Measurements from ENCODE around the gene GRAMD4. TPM values are rescaled to one million over a fixed set of nuclear protein-coding genes. Genes with fewer than 3 reads are reported as not detected.

GRAMD4 gene
- total and polyA plus RNA-seq, 3 donors from 2014 or later: 20.8 to 81.5 (median 61.2) TPM

DNA sequence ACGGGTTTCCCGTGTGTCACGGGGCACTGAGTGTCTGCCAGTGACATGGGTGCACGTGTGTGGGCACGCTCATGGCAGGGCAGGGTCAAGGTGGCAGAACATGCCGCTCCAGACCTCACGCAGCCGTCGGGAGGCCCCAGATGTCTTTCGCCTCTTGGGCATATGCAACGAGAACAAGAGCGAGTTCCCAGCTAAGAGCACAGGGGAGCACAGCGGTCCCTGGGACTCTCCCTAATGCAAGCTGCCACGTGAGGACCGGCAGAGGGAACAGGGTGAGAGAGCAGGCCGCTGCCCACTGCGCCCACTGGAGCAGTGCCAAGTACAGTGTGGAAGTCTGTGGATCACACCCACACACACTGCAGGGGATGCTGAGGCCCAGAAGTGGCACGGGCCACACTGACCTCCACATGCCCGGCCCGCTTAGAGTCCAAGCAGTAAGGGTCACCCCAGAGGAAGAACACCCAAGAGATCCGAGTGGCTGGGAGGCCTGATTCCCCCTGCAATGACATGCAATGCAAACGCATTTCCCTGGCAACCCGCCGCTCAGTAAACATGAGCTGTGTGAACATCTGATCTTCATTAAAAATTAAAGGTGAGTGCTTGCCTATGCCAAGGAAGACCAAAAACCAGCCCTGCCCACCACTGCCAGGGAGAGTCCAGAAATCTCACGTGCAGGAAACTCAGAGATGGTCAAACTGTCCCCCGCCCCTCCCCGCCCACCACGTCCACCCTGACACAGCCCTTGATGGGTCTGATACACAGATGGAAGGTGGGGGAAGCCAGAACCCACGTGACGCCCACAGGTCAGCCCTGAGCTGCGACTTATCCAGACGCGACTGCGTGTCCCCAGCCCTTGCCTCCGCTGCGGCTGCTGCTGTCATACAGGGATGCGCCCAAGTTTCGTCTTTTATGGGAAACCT is 106.1 kb downstream of the GRAMD4 start:
- no peak for DNase-seq
- intact Hi-C loops (cut with DNase I; ENCODE audit: low total_unique reads): no loop called here
- Histone ChIP-seq H3K4me1 (peaks cover 6% of the 10 kb centered on the region), H3K4me3 (no peak overlapping the region), H3K27me3 (no peaks in the 10 kb centered on the region), H3K27ac (no peak overlapping the region), H3K36me3 (ENCODE audit: low read depth, missing control alignments) (no peaks in the 10 kb centered on the region), H3K9me3 (no peaks in the 10 kb centered on the region)
- TF ChIP-seq, protein P1, sequence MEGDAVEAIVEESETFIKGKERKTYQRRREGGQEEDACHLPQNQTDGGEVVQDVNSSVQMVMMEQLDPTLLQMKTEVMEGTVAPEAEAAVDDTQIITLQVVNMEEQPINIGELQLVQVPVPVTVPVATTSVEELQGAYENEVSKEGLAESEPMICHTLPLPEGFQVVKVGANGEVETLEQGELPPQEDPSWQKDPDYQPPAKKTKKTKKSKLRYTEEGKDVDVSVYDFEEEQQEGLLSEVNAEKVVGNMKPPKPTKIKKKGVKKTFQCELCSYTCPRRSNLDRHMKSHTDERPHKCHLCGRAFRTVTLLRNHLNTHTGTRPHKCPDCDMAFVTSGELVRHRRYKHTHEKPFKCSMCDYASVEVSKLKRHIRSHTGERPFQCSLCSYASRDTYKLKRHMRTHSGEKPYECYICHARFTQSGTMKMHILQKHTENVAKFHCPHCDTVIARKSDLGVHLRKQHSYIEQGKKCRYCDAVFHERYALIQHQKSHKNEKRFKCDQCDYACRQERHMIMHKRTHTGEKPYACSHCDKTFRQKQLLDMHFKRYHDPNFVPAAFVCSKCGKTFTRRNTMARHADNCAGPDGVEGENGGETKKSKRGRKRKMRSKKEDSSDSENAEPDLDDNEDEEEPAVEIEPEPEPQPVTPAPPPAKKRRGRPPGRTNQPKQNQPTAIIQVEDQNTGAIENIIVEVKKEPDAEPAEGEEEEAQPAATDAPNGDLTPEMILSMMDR (IDR thresholded peaks at IDR 0.05): no peak
- no peak for TF ChIP-seq POLR2A (IDR thresholded peaks at IDR 0.05)
- WGBS, 2 donors: 74 to 78% methylated on average over 29 to 38 of the region's 38 CpGs

DNA sequence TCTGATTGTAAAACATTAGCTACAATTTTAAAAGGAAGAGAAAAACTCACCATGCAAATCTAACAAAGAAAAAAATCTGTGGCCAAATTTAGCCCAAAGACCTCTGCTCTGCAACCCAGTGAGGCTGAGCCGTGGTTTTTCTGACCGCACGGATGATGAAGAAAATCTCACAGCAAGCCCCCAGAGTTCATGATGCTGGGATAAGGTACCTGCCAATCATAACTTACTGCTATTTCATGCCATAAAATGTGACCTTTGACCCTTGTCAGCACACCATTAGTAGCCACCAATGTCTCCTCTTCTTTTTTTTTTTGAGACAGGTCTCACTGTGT is 106.8 kb downstream of the GRAMD4 start:
- Histone ChIP-seq H3K27me3 (no peaks in the 10 kb centered on the region), H3K27ac (no peak overlapping the region), H3K36me3 (ENCODE audit: low read depth, missing control alignments) (no peaks in the 10 kb centered on the region), H3K9me3 (no peaks in the 10 kb centered on the region), H3K4me3 (no peak overlapping the region), H3K4me1 (peaks cover 12% of the 10 kb centered on the region)
- 90 to 94% methylated on average over 3 of the region's 3 CpGs for WGBS, 2 donors
- intact Hi-C loops (cut with DNase I; ENCODE audit: low total_unique reads): no loop called here
- TF ChIP-seq, protein P1 (IDR thresholded peaks at IDR 0.05): no peak
- no peak for TF ChIP-seq POLR2A (IDR thresholded peaks at IDR 0.05)
- DNase-seq: no peak

DNA sequence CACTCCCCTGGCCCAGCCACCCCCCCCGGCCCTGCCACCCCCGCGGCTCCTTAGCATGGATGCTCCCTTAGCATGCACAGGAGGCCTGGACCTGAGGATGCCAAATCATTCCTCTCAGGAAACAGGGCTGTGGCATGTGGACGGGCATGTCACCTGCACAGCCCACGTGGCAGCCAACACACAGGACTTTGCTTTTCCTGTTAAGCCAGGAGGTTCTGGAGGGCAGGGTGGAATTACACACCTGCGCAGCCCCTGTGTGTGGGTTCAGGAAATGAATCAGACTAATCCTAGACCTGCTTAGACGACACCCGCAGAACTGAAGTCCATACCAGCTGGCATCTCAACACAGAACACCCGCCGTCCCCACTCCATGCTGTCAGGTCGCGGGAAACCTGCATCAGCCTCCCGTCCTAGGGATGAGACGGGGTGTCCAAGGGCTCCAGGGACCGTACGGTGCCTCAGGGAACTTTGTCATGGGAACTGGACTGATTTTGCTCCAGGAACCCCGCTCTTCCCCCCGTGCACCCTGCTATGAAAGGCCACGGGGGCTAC is 107.7 kb downstream of the GRAMD4 start:
- Histone ChIP-seq H3K4me3 (no peak overlapping the region), H3K9me3 (no peaks in the 10 kb centered on the region), H3K27ac (no peak overlapping the region), H3K4me1 (peaks cover 12% of the 10 kb centered on the region), H3K36me3 (ENCODE audit: low read depth, missing control alignments) (no peaks in the 10 kb centered on the region), H3K27me3 (no peaks in the 10 kb centered on the region)
- intact Hi-C loops (cut with DNase I; ENCODE audit: low total_unique reads): no loop called here
- WGBS, 2 donors: 87 to 88% methylated on average over 9 to 19 of the region's 19 CpGs
- no peak for DNase-seq
- no peak for TF ChIP-seq POLR2A (IDR thresholded peaks at IDR 0.05)
- TF ChIP-seq, protein P1 (IDR thresholded peaks at IDR 0.05): no peak

DNA sequence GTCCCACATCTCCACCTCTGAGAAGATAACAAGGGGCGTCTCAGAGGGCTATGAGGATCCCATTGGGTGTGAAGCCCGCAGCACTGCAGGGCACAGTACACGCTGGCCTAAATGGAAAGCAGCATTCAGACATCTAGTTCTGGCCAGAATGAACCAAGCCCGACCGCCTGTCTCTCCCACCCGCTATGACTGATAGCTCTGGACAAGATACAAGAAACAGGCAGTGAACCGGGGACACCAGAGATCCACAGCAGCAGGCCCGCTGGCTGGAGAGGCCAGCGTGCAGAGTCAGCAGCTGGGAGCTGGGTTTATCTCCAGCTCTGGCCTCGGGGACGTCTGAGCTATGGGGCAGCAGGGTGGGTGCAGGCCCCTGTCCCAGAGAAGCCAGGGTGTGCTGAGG is 108.3 kb downstream of the GRAMD4 start:
- peaks cover 12% of the 10 kb centered on the region for H3K4me1 ChIP-seq
- no peaks in the 10 kb centered on the region for H3K36me3 ChIP-seq (ENCODE audit: low read depth, missing control alignments)
- TF ChIP-seq POLR2A (IDR thresholded peaks at IDR 0.05): no peak
- TF ChIP-seq, protein P1 (IDR thresholded peaks at IDR 0.05): no peak
- no peaks in the 10 kb centered on the region for H3K9me3 ChIP-seq
- H3K4me3 ChIP-seq: no peak overlapping the region
- intact Hi-C loops (cut with DNase I; ENCODE audit: low total_unique reads): no loop called here
- DNase-seq: peak; percentile 34
- H3K27ac ChIP-seq: no peak overlapping the region
- no peaks in the 10 kb centered on the region for H3K27me3 ChIP-seq
- WGBS, 2 donors: 52% methylated on average over 11 of the region's 11 CpGs; no CpG with 5 or more reads in 1 of the 2 donors

Other genes starting within 250 kb of the GRAMD4 start
- 10 to 100 TPM; 13.8 to 21.5 TPM for gene CELSR1, start 82.8 kb upstream of the GRAMD4 start, total RNA-seq
- gene CELSR1, start 82.8 kb upstream of the GRAMD4 start, polyA plus RNA-seq (ENCODE audit: insufficient read depth, low read depth, low replicate concordance): 5.6 TPM
- 10 to 100 TPM; 14.0 to 17.0 TPM for gene CERK, start 117.9 kb downstream of the GRAMD4 start, total RNA-seq
- 21.3 TPM for gene CERK, start 117.9 kb downstream of the GRAMD4 start, polyA plus RNA-seq (ENCODE audit: insufficient read depth, low read depth, low replicate concordance)
- gene TBC1D22A, start 142.3 kb downstream of the GRAMD4 start, total RNA-seq: 10 to 100 TPM; 28.5 to 32.8 TPM
- 16.6 TPM for gene TBC1D22A, start 142.3 kb downstream of the GRAMD4 start, polyA plus RNA-seq (ENCODE audit: insufficient read depth, low read depth, low replicate concordance)

All from testis (tissue), 3 donors.